Right lobe of liver (tissue), 4 donors: Measurements from ENCODE around the gene TMEM131.

Experiments used
- POLR2A ChIP-seq: fragments of 450-650 bp; IDR thresholded peaks from one replicate; pipeline ENCODE4 v1.6.1; 2017; ENCODE audit warnings: antibody characterized with exemption, mild to moderate bottlenecking
- TF ChIP-seq, protein P1 (sequence below), 4 donors: fragments of 200-600 bp in 3 of 4; fragments of 450-650 bp in 1 of 4; IDR thresholded peaks; one replicate each; pipeline versions ENCODE4 v1.5.1 to v1.8.0; 2016 to 2022; ENCODE audit warnings: antibody characterized with exemption in 4 of 4, mild to moderate bottlenecking in 2 of 4
- donor health status: DM: no; HTN: no; CAD: no.
- donor health status: DM: no; HTN: no; CAD: no.
- donor health status: DM: no; HTN: yes; CAD: no.

DNA sequence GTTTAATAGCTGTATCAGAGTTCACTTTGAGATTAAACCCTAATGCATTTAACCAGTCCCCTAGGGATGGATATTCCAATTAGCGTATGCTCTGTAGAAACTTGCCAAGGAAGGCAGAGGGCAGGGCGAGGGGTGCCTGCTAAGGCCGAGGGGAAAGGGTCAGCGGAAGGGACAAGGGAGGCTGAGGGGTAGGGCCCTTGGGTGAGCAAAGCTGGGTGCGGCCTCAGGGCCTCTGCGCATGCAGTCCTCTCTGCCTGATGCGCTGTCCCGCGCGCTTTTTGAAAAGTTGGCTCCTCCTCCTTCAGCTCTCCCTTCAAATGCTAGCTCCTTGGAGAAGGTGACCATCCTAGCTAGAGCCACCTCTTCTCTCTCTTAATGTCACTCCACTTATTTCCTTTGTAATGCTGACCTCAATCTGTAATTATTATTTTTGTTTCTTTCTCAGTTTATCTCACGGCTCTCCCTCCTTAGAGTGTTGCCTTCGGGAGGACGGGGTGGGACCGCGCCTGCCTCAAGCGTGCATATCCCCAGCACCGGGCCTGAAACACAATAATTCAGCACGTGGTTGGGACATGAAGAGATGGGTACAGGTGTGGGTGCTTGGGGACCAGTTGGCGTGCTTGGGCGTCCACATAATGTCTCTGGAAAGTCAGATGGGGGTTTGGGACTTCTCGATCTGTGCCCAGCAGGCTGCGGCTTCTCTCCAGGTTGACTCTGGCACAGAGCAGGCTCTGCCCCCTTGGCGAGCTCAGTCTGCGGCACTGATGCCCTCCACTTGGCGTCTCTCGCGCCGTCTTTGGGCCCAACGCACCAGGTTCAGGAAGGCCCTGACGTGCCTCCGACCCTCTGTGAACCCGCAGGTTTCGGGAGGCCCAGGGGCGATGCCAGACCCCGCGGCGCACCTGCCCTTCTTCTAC, 272.3 kb downstream of the TMEM131 start:
- TF ChIP-seq, protein P1, sequence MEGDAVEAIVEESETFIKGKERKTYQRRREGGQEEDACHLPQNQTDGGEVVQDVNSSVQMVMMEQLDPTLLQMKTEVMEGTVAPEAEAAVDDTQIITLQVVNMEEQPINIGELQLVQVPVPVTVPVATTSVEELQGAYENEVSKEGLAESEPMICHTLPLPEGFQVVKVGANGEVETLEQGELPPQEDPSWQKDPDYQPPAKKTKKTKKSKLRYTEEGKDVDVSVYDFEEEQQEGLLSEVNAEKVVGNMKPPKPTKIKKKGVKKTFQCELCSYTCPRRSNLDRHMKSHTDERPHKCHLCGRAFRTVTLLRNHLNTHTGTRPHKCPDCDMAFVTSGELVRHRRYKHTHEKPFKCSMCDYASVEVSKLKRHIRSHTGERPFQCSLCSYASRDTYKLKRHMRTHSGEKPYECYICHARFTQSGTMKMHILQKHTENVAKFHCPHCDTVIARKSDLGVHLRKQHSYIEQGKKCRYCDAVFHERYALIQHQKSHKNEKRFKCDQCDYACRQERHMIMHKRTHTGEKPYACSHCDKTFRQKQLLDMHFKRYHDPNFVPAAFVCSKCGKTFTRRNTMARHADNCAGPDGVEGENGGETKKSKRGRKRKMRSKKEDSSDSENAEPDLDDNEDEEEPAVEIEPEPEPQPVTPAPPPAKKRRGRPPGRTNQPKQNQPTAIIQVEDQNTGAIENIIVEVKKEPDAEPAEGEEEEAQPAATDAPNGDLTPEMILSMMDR (IDR thresholded peaks at IDR 0.05): no peak
- TF ChIP-seq POLR2A: no peak
